ENCODE measurements around the gene PEX11G. TPM values are rescaled to one million over a fixed set of nuclear protein-coding genes. Genes with fewer than 3 reads are reported as not detected.

The PEX11G gene
- total RNA-seq, 2 donors from 2014 or later, result 1.0 to 1.1 TPM

DNA sequence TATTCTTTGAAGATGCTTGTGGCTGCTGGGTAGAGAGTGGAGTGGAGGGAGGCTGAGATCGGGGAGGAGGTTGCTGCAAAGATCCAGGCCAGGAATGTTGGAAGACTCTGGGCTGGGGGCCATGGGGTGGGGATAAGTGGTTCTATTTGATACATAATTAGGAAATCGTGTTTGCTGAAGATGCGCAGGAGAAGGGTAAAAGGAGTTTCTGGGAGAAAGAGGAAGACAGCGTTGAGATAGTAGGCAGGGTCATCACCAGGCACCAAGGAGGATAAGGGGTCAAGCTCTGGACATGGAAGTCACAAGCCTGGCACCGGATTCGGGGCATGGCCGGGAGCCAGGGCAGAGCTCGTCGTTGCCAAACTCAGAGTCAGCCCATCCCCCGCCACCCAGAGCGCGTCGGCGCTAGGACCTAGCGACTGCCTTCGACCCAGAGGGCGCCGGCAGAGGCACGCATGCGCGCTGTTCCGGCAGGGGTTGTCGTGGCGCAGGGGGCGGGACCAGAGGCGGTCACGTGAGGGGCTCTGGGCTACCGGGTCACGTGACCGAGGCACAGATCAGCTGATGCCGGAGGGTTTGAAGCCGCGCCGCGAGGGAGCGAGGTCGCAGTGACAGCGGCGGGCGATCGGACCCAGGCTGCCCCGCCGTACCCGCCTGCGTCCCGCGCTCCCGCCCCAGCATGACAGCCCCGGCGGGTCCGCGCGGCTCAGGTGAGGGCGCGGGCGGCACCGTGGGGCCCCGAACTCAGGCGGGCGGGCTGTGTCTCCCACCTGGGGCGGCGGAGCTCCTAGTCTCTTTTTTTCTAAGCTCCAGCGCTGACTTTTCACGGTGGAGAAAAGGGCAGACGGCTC, 33.5 kb upstream of the PEX11G start, which contains the start of gene MCOLN1:
TSS of gene MCOLN1 (plus strand) at position 553 of the 851 bp plus-strand sequence. CDS start at position 680, 127 bp downstream.
- peaks cover 26% of the 10 kb centered on the region for H3K36me3 ChIP-seq
- no peak for TF ChIP-seq CTCF (IDR thresholded peaks at IDR 0.05)
- peaks cover 0 to 25% of the 10 kb centered on the region in 2 donors for H3K4me1 ChIP-seq
- no peaks in the 10 kb centered on the region for H3K9me3 ChIP-seq
- no peaks in the 10 kb centered on the region for H3K27me3 ChIP-seq
- H3K4me3 ChIP-seq, result peak within 1 kb of the TSS; percentile 77 to 81
- DNase-seq (ENCODE audit: low spot score), result peak; percentile 99
- H3K27ac ChIP-seq, result peak within 1 kb of the TSS; percentile 17 to 71

DNA sequence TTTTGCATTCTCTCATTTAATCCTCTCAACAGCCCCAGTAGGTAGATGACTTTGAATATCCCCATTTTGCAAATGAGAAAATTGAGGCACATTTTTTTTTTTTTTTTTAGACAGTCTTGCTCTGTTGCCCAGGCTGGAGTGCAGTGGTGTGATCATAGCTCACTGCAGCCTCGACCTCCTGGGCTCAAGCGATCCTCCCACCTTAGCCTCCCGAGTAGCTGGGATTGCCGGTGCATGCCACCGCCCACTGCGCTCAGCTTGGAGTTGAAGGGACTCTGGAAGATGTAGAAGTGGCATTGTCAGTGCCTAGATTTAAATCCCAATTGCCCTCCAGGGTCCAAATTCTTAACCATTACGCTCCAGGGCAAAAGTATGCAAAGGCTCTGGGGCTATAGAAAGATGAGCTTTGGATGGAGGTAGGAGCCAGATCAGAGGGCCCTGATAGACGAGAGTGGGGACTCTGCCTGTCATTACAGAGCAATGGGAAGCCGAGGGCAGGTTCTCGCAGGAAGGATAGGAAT, 32.8 kb upstream of the PEX11G start:
- TF ChIP-seq CTCF (IDR thresholded peaks at IDR 0.05), result no peak
- peaks cover 0 to 32% of the 10 kb centered on the region in 2 donors for H3K4me1 ChIP-seq

GRCh38 chr19:7520131-7521051, 31.6 kb upstream of the PEX11G start:
- DNase-seq (ENCODE audit: low spot score), result no peak

More for the DNA sequence above, 32.8 kb upstream of the PEX11G start:
- DNase-seq (ENCODE audit: low spot score), result no peak
- H3K4me3 ChIP-seq, result peak overlapping the region in 1 of 2 donors; percentile 81
- no peaks in the 10 kb centered on the region for H3K27me3 ChIP-seq
- H3K27ac ChIP-seq, result peak overlapping the region; percentile 17 to 71
- no peaks in the 10 kb centered on the region for H3K9me3 ChIP-seq
- H3K36me3 ChIP-seq, result peaks cover 20% of the 10 kb centered on the region

GRCh38 chr19:7519361-7520130, 30.7 kb upstream of the PEX11G start:
- DNase-seq (ENCODE audit: low spot score), result no peak
- H3K4me3 ChIP-seq, result no peak overlapping the region
- H3K9me3 ChIP-seq, result no peaks in the 10 kb centered on the region
- peaks cover 0 to 40% of the 10 kb centered on the region in 2 donors for H3K4me1 ChIP-seq
- TF ChIP-seq CTCF (IDR thresholded peaks at IDR 0.05), result no peak
- H3K27me3 ChIP-seq, result no peaks in the 10 kb centered on the region
- peaks cover 11% of the 10 kb centered on the region for H3K36me3 ChIP-seq
- H3K27ac ChIP-seq, result no peak overlapping the region

More at GRCh38 chr19:7520131-7521051, 31.6 kb upstream of the PEX11G start:
- TF ChIP-seq CTCF (IDR thresholded peaks at IDR 0.05), result no peak
- H3K36me3 ChIP-seq, result peaks cover 14% of the 10 kb centered on the region
- no peak overlapping the region for H3K27ac ChIP-seq
- no peak overlapping the region for H3K4me3 ChIP-seq
- no peaks in the 10 kb centered on the region for H3K9me3 ChIP-seq
- H3K4me1 ChIP-seq, result peaks cover 0 to 37% of the 10 kb centered on the region in 2 donors
- no peaks in the 10 kb centered on the region for H3K27me3 ChIP-seq

DNA sequence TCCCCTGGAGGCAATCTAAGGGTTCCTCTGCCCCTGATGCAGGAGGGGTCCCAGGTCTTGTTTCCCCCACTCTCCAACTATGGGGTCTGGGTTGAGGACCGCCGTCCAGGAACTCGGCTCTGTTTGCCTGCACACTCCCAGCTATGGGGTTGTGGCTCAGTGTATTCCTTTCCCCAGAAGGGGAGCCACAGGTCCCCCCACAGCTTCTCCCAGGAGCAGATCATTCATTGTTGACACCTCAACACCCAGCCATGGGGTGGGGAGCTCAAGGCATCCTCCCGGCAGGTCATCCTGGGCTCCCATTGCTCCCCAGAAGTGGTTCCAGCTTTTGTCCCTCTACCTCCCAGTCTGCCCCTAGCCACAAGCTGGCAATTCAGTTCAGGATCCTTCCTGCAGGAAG, 28.0 kb upstream of the PEX11G start:
- TF ChIP-seq CTCF (IDR thresholded peaks at IDR 0.05), result no peak
- H3K4me3 ChIP-seq, result peak overlapping the region; percentile 73 to 91
- no peak for DNase-seq (ENCODE audit: low spot score)
- peaks cover 0 to 25% of the 10 kb centered on the region in 2 donors for H3K4me1 ChIP-seq
- H3K36me3 ChIP-seq, result peaks cover 11% of the 10 kb centered on the region
- H3K27ac ChIP-seq, result peak overlapping the region; percentile 87 to 88
- no peaks in the 10 kb centered on the region for H3K27me3 ChIP-seq
- no peaks in the 10 kb centered on the region for H3K9me3 ChIP-seq

Measured in right atrium auricular region (tissue), 2 donors.